ENCODE data around the gene PLAAT1. TPM values are rescaled to one million over a fixed set of nuclear protein-coding genes. Genes with fewer than 3 reads are reported as not detected.

The PLAAT1 gene
- 10 to 100 TPM in 11 of 12 donors, not detected in 1; 11.7 to 29.1 (median 23.7) TPM for polyA plus RNA-seq (ENCODE audit: insufficient read length in 12 of 12)
- long read RNA-seq, donor 1, result 0 reads
- long read RNA-seq, donor 2, transcript HRASLS-201 (4 exons, 1,066 nt), result major isoform, 6 of 27 reads
- long read RNA-seq, donor 2, partial matches to known transcripts, result 14 of 27 reads
- long read RNA-seq, donor 2, other reads (novel, unspliced or antisense), result 7 of 27 reads
- long read RNA-seq, donor 3, partial matches to known transcripts, result 0 of 1 reads
- long read RNA-seq, donor 3, other reads (novel, unspliced or antisense), result 0 of 1 reads
- long read RNA-seq, donor 4, partial matches to known transcripts, result 0 of 1 reads
- long read RNA-seq, donor 4, other reads (novel, unspliced or antisense), result 0 of 1 reads
- long read RNA-seq, donor 5, transcript HRASLS-201 (4 exons, 1,066 nt), result major isoform, 8 of 21 reads
- long read RNA-seq, donor 5, partial matches to known transcripts, result 0 of 21 reads
- long read RNA-seq, donor 5, other reads (novel, unspliced or antisense), result 13 of 21 reads
- long read RNA-seq, donor 6, partial matches to known transcripts, result 5 of 8 reads
- long read RNA-seq, donor 6, other reads (novel, unspliced or antisense), result 0 of 8 reads
- long read RNA-seq, donor 7, transcript HRASLS-201 (4 exons, 1,066 nt), result major isoform, 5 of 5 reads
- long read RNA-seq, donor 7, partial matches to known transcripts, result 0 of 5 reads
- long read RNA-seq, donor 7, other reads (novel, unspliced or antisense), result 0 of 5 reads
- long read RNA-seq, donor 8, partial matches to known transcripts, result 14 of 26 reads
- long read RNA-seq, donor 8, other reads (novel, unspliced or antisense), result 9 of 26 reads
- long read RNA-seq, donor 9, partial matches to known transcripts, result 0 of 1 reads
- long read RNA-seq, donor 9, other reads (novel, unspliced or antisense), result 0 of 1 reads
- long read RNA-seq, donor 10, partial matches to known transcripts, result 10 of 12 reads
- long read RNA-seq, donor 10, other reads (novel, unspliced or antisense), result 0 of 12 reads
- long read RNA-seq, donor 11, partial matches to known transcripts, result 0 of 4 reads
- long read RNA-seq, donor 11, other reads (novel, unspliced or antisense), result 0 of 4 reads

DNA sequence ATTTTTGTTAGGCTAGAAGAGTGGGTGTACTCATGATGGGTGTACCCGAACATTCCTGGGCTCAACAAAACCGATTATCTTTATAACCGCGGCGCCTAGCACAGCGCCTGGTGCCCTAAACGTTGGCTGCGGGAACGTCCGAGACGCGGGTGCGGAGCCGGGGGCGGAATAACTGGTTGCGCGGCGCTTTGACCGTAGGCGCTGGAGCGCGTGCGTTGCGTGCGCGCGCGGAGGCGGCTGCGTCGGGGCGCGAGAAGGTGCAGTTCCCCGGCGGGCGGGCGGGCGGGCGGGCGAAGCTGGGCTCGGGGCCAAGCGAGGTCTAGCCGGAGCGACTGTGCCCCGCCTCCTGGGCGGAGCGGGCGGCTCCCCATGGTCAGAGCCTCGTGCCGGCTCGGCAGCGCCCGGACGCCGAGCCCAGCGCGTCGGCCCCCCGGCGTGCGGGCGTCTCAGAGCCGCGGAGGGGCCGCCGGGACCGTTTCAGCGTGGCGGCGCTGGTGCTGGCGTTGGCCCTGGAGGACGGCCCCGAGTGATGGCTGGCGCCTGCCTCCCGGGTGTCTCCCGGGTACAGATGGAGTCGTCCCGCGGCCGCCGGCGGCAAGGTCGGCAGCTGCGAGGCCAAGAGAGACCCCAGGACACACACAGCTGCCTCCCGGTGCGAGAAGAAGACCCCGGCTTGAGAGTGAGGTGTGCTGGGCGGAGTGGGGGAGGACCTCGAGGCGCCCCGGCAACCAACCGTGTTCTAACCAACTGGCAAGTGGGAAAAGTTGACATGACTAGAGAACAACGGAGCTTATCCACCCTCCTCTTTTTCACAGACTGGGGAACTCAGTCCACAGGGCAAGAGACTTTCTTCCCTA is at the start of gene PLAAT1:
PLAAT1 (plus strand) TSS at position 373 of the 857 bp plus-strand sequence. CDS start 14,429 bp downstream, outside the sequence.
- DNase-seq, result peak; percentile 45

DNA sequence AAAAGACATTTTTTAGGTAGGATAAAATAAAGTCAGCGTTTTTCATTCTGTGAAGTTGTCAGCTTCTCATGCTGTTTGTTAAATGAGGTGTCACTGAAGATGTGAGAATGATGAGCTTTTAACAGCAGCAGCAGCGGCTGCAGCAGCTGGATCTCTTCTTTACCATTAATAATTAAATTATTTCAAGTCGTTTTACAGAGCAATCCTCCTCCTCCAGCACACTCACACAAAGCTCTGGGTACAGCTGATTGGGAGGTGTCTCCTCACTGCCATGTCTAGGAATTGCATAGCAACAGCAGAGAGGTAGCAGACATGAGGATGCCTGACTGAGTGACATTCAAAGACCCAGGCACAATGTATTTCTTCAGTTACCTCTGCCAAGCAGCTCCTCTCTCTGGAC is 46.7 kb upstream of the PLAAT1 start:
- no peak for DNase-seq

DNA sequence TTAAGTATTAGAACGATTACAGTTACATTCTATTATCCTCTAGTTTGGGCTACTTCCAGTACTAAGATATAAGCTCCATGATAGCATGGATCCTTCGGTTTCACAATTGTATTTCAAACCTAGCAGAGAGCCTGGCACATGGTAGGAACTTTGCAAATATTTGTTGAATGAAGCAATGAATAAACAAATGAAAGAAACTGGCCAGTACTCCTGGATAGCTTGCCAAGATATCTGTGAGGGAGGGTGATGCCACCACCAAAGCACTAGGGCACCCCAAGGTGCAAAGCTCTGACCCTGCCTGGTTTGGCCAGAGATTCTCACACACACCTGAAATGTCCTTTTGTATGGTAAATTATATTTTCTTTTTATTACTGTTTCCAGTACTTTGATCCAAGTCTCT is 44.3 kb upstream of the PLAAT1 start:
- no peak for DNase-seq

- DNase-seq, result no peak
These were observed 33.4 kb upstream of the PLAAT1 start for GRCh38 chr3:193207290-193208273.

- DNase-seq, result no peak
These were observed 30.4 kb upstream of the PLAAT1 start for GRCh38 chr3:193210618-193211017.

- DNase-seq, result no peak
These were observed 29.8 kb upstream of the PLAAT1 start for GRCh38 chr3:193211173-193211572.

DNA sequence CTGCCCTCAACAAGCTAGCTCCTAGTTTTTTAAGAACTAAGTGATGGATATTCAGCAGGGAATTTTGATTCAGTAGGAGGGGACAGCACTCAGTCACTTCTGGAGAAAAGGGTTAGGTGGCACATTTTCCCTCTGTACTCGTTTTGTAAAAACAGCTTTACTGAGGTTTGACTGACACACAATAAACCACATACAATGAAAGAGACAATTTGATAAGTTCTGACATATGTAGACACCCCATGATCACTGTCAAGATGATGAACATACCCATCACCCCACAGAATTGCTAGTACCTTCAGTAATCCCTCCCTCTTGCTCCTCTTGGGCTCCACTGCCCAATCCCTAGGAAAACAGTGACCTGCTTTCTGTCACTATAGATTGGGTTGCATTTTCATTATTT is 29.0 kb upstream of the PLAAT1 start:
- DNase-seq, result no peak

GRCh38 chr3:193212844-193213243 is 28.2 kb upstream of the PLAAT1 start:
- DNase-seq, result no peak

- DNase-seq, result no peak
These were observed 26.6 kb upstream of the PLAAT1 start for GRCh38 chr3:193214445-193214844.

DNA sequence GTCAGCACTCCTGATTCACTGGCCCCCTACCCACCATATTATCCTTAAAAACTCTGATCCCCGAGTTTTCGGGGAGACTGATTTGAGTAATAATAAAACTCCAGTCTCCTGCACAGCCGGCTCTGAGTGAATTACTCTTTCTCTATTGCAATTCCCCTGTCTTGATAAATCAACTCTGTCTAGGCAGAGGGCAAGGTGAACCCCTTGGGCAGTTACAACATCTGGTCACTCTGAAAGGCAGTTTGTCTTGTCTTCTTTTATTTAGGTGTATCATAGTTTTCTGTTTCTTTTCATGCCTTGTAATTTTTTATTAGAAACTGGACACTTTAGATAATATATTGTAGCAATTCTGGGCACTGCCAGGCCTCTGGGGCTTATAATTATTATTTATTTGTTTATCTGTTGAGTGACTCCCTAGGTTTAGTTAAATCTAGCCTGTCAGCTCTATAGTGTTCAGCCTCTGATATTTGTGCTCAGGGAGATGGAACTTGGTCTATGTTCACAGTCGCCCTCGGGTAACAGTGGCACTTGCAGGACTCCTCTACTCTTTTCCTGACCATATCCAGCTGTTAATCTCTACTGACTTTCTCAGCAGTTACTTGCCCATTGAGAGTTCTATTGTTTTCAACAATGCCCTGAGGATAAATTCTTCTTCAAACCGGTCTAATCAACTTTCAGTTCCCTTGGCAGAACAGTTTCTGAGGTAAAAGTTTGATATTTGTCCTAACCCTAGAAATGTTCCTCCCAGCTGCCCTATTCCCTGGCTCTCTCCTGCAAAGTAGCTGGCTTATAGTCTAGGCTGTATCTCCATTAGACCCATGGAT is 15.5 kb upstream of the PLAAT1 start:
- DNase-seq, result no peak

DNA sequence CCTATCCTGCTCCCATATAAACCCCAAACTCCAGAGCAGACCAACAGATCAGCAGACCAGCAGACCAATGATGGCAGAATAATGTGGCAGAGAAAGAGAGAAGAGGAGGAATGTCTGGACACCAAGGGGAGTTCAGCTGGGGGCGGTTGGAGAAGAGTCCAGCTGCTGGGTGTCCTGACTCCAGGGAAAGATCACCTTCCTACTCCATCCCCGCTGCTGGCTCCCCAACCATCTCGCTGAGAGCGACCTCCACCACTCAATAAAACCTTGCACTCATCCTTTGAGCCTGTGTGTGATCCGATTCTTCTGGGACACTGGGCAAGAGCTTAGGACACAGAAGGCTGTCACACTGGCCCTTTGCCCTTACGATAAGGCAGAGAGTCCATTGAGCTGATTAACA is 12.8 kb upstream of the PLAAT1 start:
- no peak for DNase-seq

DNA sequence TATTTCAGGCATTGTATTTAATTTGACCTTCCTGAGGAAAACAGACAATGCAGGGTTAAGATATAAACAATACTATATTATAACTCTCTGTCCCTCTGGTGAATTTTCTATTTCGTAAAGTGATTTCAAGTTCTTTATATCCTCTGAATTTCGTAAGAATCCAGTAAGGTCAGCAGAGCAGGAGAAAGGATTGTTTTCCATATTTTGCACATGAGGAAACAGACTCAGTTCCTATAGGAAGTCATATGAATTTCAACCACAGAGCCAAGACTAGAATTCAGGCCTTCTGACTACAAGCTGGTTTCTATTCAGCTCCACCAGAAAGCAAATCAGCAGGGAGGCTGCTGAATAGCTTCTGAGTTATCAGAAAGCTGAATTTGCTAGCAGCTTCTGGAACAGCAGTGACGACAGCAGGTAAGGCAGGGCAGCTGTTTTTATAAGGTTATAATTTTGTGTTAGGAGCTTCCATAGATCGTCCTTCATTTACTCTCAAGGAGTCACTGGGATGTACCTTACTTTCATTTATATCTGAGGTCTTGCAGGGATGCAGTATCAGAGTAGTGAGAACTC is 11.1 kb upstream of the PLAAT1 start:
- no peak for DNase-seq

DNA sequence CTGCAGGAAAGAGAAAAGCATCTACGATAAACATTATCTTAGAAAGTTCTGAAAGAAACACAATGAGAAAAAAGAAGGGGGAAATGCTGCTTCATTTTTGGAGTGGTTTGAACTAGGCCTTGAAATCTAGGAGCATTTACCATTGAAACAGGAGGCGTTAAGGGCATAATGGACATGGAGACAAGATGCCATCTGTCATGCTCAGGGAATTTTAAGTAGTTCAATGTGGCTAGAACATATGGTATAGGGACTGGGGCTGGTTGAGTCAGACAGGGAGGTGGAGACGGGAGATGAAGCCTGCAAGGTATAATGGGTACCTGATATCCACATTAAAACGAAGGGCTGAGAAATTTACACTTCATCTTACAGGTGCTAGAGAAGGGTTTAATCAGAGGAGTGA is 10.4 kb upstream of the PLAAT1 start:
- DNase-seq, result no peak

DNA sequence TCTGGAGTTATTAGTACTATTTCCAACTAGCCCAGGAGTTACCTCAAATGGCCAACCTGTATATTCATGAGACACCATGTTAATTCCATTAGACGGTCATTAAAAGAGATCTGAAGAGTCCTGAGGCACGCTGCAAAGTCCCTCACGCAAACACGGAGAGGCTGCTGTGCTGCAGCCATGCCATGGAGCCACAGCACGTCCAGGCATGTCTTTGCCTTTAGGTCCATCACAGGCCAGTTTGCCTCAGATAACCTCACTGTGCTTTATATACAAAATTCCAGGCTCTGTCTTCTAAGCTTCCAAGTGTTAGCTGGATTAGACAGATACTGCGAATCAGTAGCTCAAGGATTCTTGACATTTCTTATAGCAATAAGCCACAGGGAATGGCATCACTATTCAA is 9.8 kb upstream of the PLAAT1 start:
- no peak for DNase-seq

DNA sequence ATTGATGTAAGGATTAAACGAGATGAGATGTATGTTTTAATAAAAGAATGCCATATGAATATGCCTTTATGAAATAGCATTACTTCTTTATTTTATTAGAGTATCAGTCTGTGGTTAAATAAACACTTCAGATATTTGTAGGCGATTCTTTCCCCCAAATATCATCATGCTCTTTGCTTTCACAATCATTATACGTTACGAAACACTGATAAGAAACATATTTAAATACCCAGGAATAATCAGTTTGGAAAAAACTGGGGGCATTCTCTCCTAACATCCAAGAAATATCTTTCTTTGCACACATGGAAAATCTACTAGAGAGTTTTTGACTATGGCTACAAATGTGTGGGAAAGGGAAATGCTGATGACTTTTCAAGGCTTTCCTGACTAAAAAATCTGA is 4.4 kb upstream of the PLAAT1 start:
- no peak for DNase-seq

GRCh38 chr3:193237030-193237429 is 4.0 kb upstream of the PLAAT1 start:
- no peak for DNase-seq

GRCh38 chr3:193240436-193240849 is 579 bp upstream of the PLAAT1 start:
- peak; percentile 31 for DNase-seq

GRCh38 chr3:193241716-193242115 is 694 bp downstream of the PLAAT1 start:
- peak; percentile 56 for DNase-seq

- no peak for DNase-seq
These were observed 2.5 kb downstream of the PLAAT1 start for GRCh38 chr3:193243571-193243970.
